Spleen (tissue), 13 donors: ENCODE results near the gene WSCD2. TPM values are rescaled to one million over a fixed set of nuclear protein-coding genes. Genes with fewer than 3 reads are reported as not detected.

Experiments
- DNase-seq: peaks from one replicate; pipeline ENCODE4 v3.0.0-alpha.2; 2020
- H3K27ac ChIP-seq, 8 donors: fragments of 200-600 bp; sonication (generic) in 7 of 8; 1 replicate in 4 of 8; 2 replicates in 4 of 8; pipeline versions ENCODE4 v1.5.0 to v1.8.0; 2016 to 2021; ENCODE audit warnings: inconsistent platforms in 4 of 8, mild to moderate bottlenecking in 4 of 8, moderate library complexity in 1 of 8
- H3K27me3 ChIP-seq, 7 donors: fragments of 200-600 bp; sonication (generic) in 6 of 7; replicated peaks in 1 of 7; 1 replicate in 4 of 7; 2 replicates in 3 of 7; pipeline versions ENCODE4 v1.5.0 to v1.8.0; 2016 to 2021; ENCODE audit warnings: inconsistent platforms in 3 of 7, mild to moderate bottlenecking in 1 of 7
- H3K36me3 ChIP-seq, 6 donors: fragments of 200-600 bp; sonication (generic) in 5 of 6; 1 replicate in 4 of 6; 2 replicates in 2 of 6; pipeline versions ENCODE4 v1.5.0 to v1.8.0; 2016 to 2021; ENCODE audit warnings: inconsistent platforms in 2 of 6
- H3K4me1 ChIP-seq, 6 donors: fragments of 200-600 bp; sonication (generic) in 5 of 6; 1 replicate in 3 of 6; 2 replicates in 3 of 6; pipeline versions ENCODE4 v1.5.0 to v1.8.0; 2016 to 2021; ENCODE audit warnings: inconsistent platforms in 3 of 6
- H3K4me3 ChIP-seq, 8 donors: fragments of 200-600 bp; sonication (generic) in 7 of 8; 1 replicate in 4 of 8; 2 replicates in 4 of 8; pipeline versions ENCODE4 v1.5.0 to v1.8.0; 2016 to 2021; ENCODE audit warnings: inconsistent platforms in 4 of 8, mild to moderate bottlenecking in 4 of 8, moderate library complexity in 2 of 8
- H3K9me3 ChIP-seq, 8 donors: fragments of 200-600 bp; sonication (generic) in 7 of 8; 1 replicate in 4 of 8; 2 replicates in 4 of 8; pipeline versions ENCODE4 v1.5.0 to v1.8.0; 2016 to 2021; ENCODE audit warnings: inconsistent platforms in 4 of 8
- CTCF ChIP-seq, 11 experiments: fragments of 200-600 bp in 7 of 11; fragments of 450-650 bp in 4 of 11; sonication (generic) in 4 of 11; IDR thresholded peaks in 8 of 11; conservative IDR thresholded peaks in 3 of 11; 1 replicate in 7 of 11; 2 replicates in 4 of 11; pipeline versions ENCODE4 v1.4.0 to v1.8.0; 2016 to 2021; ENCODE audit warnings: antibody characterized with exemption in 11 of 11, inconsistent platforms in 4 of 11, mild to moderate bottlenecking in 1 of 11
- POLR2A ChIP-seq, 3 donors: fragments of 450-650 bp; IDR thresholded peaks; one replicate each; pipeline ENCODE4 v1.5.1; 2017; ENCODE audit warnings: antibody characterized with exemption in 3 of 3, mild to moderate bottlenecking in 1 of 3
- POLR2AphosphoS5 ChIP-seq, 3 donors: sonication (generic); formaldehyde crosslinking; IDR thresholded peaks; one replicate each; pipeline ENCODE4 v1.5.1; 2017; ENCODE audit warnings: antibody characterized with exemption in 3 of 3
- WGBS, 5 donors: extraction: QIAGEN DNeasy Blood & Tissue Kit in 3 of 5; methylation state at CpG; one replicate each; pipeline versions ENCODE4 v1.1.5 to v1.1.7; 2013 to 2018; 5-methylcytosine and 5-hydroxymethylcytosine counted together
- intact Hi-C: fragments of 100-400 bp; cut with DNase I; formaldehyde crosslinking; loops from one replicate; pipeline ENCODE4 v1.15.0; 2023; ENCODE audit warnings: low total_unique reads
- long read RNA-seq, 2 donors: transcript quantifications; one replicate each; lab custom pipeline, GENCODE V29; 2026
- polyA plus RNA-seq, 3 donors: library from polyadenylated mRNA; stranded (reverse); fragments of 200-250 nt; gene quantifications; one replicate each; pipeline ENCODE4 v1.2.1, GENCODE V29; 2013
- total RNA-seq, 7 donors: library from RNA; depleted of rRNA in 3 of 7; stranded (reverse); fragments of >200 nt in 3 of 7; fragmentation: NEBNext Ultra II Directional in 4 of 7; extraction: Animal tissue kit (Norgen Biotek cat#: 25700) in 4 of 7; gene quantifications; one replicate each; pipeline versions ENCODE4 v1.1.0 to v1.2.1, GENCODE V29; 2016 to 2021
- donor health status: healthy with polysubstance abuse.
- donor health status: DM: no; HTN: no; CAD: no; lungs with moderate emphysema.
- donor health status: DM: no; HTN: no; CAD: no.
- donor health status: Bipolar disorder and iron deficiency.
- donor health status: healthy.
- donor health status: DM: no; HTN: no; CAD: no.
- donor health status: DM: yes; HTN: yes; CAD: no.

Gene WSCD2
- total RNA-seq (under 1 TPM in 6 of 7 donors, not detected in 1; 0.20 to 0.60 (median 0.25) TPM), polyA plus RNA-seq (under 1 TPM; 0.09 to 0.16 (median 0.09) TPM)
- long read RNA-seq, donor 1 = 0 reads
- long read RNA-seq, donor 2, full-length matches to known transcripts = 1 of 1 reads
- long read RNA-seq, donor 2, partial matches to known transcripts = 0 of 1 reads
- long read RNA-seq, donor 2, other reads (novel, unspliced or antisense) = 0 of 1 reads

GRCh38 chr12:108129017-108129812 is at the start of gene WSCD2:
TSS of gene WSCD2 (plus strand) at chr12:108129288. CDS start at chr12:108195833, 66,545 bp downstream.
- Histone ChIP-seq H3K4me3 (peak within 1 kb of the TSS in 7 of 8 donors; percentile 20 to 64 (median 27)), H3K9me3 (no peaks in the 10 kb centered on the region), H3K27ac (no peak within 1 kb of the TSS), H3K27me3 (peaks cover 0 to 88% (median 36%) of the 10 kb centered on the region in 7 donors), H3K36me3 (no peaks in the 10 kb centered on the region), H3K4me1 (peaks cover 4 to 16% (median 14%) of the 10 kb centered on the region in 6 donors)
- no peak for DNase-seq
- WGBS, 5 donors = 4 to 9% (median 7%) methylated on average over 23 to 74 of the region's 74 CpGs
- intact Hi-C loops = no loop called here
- TF ChIP-seq POLR2A (IDR thresholded peaks at IDR 0.05) (no peak), POLR2AphosphoS5 (IDR thresholded peaks at IDR 0.05) (no peak)

GRCh38 chr12:108079721-108080120 is 49.4 kb upstream of the WSCD2 start:
- Histone ChIP-seq H3K4me1 (no peaks in the 10 kb centered on the region), H3K27me3 (peaks cover 0 to 25% (median 7%) of the 10 kb centered on the region in 7 donors), H3K9me3 (peaks cover 0 to 14% (median 10%) of the 10 kb centered on the region in 8 donors), H3K4me3 (no peak overlapping the region), H3K27ac (no peak overlapping the region), H3K36me3 (no peaks in the 10 kb centered on the region)
- intact Hi-C loops = no loop called here
- no peak for TF ChIP-seq POLR2AphosphoS5 (IDR thresholded peaks at IDR 0.05)
- 86 to 89% (median 87%) methylated on average over 1 of the region's 1 CpG for WGBS, 5 donors
- DNase-seq = no peak

GRCh38 chr12:108080363-108080762 is 48.7 kb upstream of the WSCD2 start:
- no peak overlapping the region for H3K27ac ChIP-seq
- no peaks in the 10 kb centered on the region for H3K4me1 ChIP-seq
- DNase-seq = no peak
- 81 to 85% (median 82%) methylated on average over 7 of the region's 7 CpGs for WGBS, 5 donors
- no peak overlapping the region for H3K4me3 ChIP-seq
- H3K27me3 ChIP-seq = peaks cover 0 to 25% (median 7%) of the 10 kb centered on the region in 7 donors
- no peaks in the 10 kb centered on the region for H3K36me3 ChIP-seq
- intact Hi-C loops = no loop called here
- peaks cover 0 to 21% (median 15%) of the 10 kb centered on the region in 8 donors for H3K9me3 ChIP-seq
- TF ChIP-seq POLR2A (IDR thresholded peaks at IDR 0.05) (no peak), CTCF (IDR thresholded peaks at IDR 0.05 in 8 of 11, conservative IDR thresholded peaks at IDR 0.05 in 3 of 11) (no peak), POLR2AphosphoS5 (IDR thresholded peaks at IDR 0.05) (no peak)

GRCh38 chr12:108082485-108082884 is 46.6 kb upstream of the WSCD2 start:
- no peak for DNase-seq
- WGBS, 5 donors = 62 to 100% (median 68%) methylated on average over 1 of the region's 1 CpG
- intact Hi-C loops = no loop called here

More at GRCh38 chr12:108082485-108082884, 46.6 kb upstream of the WSCD2 start:
- Histone ChIP-seq H3K27me3 (peaks cover 0 to 11% (median 3%) of the 10 kb centered on the region in 7 donors), H3K9me3 (peaks cover 0 to 37% (median 33%) of the 10 kb centered on the region in 8 donors), H3K27ac (no peak overlapping the region), H3K36me3 (no peaks in the 10 kb centered on the region), H3K4me3 (no peak overlapping the region), H3K4me1 (no peaks in the 10 kb centered on the region)
- TF ChIP-seq POLR2AphosphoS5 (IDR thresholded peaks at IDR 0.05) (no peak), POLR2A (IDR thresholded peaks at IDR 0.05) (no peak), CTCF (IDR thresholded peaks at IDR 0.05 in 8 of 11, conservative IDR thresholded peaks at IDR 0.05 in 3 of 11) (no peak)
